ENCODE results near the gene GPC1. TPM values are rescaled to one million over a fixed set of nuclear protein-coding genes. Genes with fewer than 3 reads are reported as not detected.

The GPC1 gene
- total and polyA plus RNA-seq, 2 donors (not counting 1 experiment from before 2014, with no cell fraction given): 147 to 218 TPM

GRCh38 chr2:240498958-240499260 is 63.4 kb downstream of the GPC1 start:
- no peak overlapping the region for H3K4me3 ChIP-seq (replicated peaks in 1 of 4; ENCODE audit: control extremely low read depth in 1 of 4, insufficient read depth in 1 of 4, low read depth in 3 of 4, low read length in 4 of 4)
- no peak for TF ChIP-seq CTCF (conservative IDR thresholded peaks at IDR 0.05 in 1 of 2, IDR thresholded peaks at IDR 0.05 in 1 of 2; ENCODE audit: low read depth in 1 of 2, low read length in 2 of 2)
- H3K79me2 ChIP-seq (ENCODE audit: control insufficient read depth, insufficient read depth, low read length): no peaks in the 10 kb centered on the region
- no peak for DNase-seq (ENCODE audit: low read depth in 2 of 2)
- H3K4me2 ChIP-seq (ENCODE audit: extremely low read depth, insufficient read depth, low read length): no peak overlapping the region
- H3K9ac ChIP-seq (ENCODE audit: insufficient read depth, low read length): no peak overlapping the region
- no peaks in the 10 kb centered on the region for H3K4me1 ChIP-seq (ENCODE audit: control insufficient read depth, extremely low read depth, insufficient read depth, low read length)
- no peaks in the 10 kb centered on the region for H3K27me3 ChIP-seq (ENCODE audit: control insufficient read depth, insufficient read depth, low read length)
- no peaks in the 10 kb centered on the region for H3K36me3 ChIP-seq (ENCODE audit: control insufficient read depth, insufficient read depth, low read length)
- H3K9me3 ChIP-seq (ENCODE audit: control insufficient read depth, insufficient read depth, low read depth, low read length): no peaks in the 10 kb centered on the region
- H3K27ac ChIP-seq (ENCODE audit: insufficient read depth, low read length): no peak overlapping the region
- no peaks in the 10 kb centered on the region for H4K20me1 ChIP-seq (ENCODE audit: control insufficient read depth, extremely low read depth, insufficient read depth, low read length)
- no peak overlapping the region for H2AFZ ChIP-seq (ENCODE audit: low read length)

- no peaks in the 10 kb centered on the region for H3K4me1 ChIP-seq (ENCODE audit: control insufficient read depth, extremely low read depth, insufficient read depth, low read length)
- no peak for DNase-seq (ENCODE audit: low read depth in 2 of 2)
- H3K4me2 ChIP-seq (ENCODE audit: extremely low read depth, insufficient read depth, low read length): no peak overlapping the region
- H3K36me3 ChIP-seq (ENCODE audit: control insufficient read depth, insufficient read depth, low read length): no peaks in the 10 kb centered on the region
- H3K9ac ChIP-seq (ENCODE audit: insufficient read depth, low read length): no peak overlapping the region
- H2AFZ ChIP-seq (ENCODE audit: low read length): no peak overlapping the region
- H3K4me3 ChIP-seq (replicated peaks in 1 of 4; ENCODE audit: control extremely low read depth in 1 of 4, insufficient read depth in 1 of 4, low read depth in 3 of 4, low read length in 4 of 4): no peak overlapping the region
- no peaks in the 10 kb centered on the region for H3K9me3 ChIP-seq (ENCODE audit: control insufficient read depth, insufficient read depth, low read depth, low read length)
- no peaks in the 10 kb centered on the region for H3K27me3 ChIP-seq (ENCODE audit: control insufficient read depth, insufficient read depth, low read length)
- H3K79me2 ChIP-seq (ENCODE audit: control insufficient read depth, insufficient read depth, low read length): no peaks in the 10 kb centered on the region
- no peaks in the 10 kb centered on the region for H4K20me1 ChIP-seq (ENCODE audit: control insufficient read depth, extremely low read depth, insufficient read depth, low read length)
- no peak overlapping the region for H3K27ac ChIP-seq (ENCODE audit: insufficient read depth, low read length)
- no peak for TF ChIP-seq CTCF (conservative IDR thresholded peaks at IDR 0.05 in 1 of 2, IDR thresholded peaks at IDR 0.05 in 1 of 2; ENCODE audit: low read depth in 1 of 2, low read length in 2 of 2)
- TF ChIP-seq EZH2 (IDR thresholded peaks at IDR 0.05; ENCODE audit: low read length, missing control alignments): no peak
Observed at GRCh38 chr2:240499309-240500301, 64.1 kb downstream of the GPC1 start.

- H3K4me1 ChIP-seq (ENCODE audit: control insufficient read depth, extremely low read depth, insufficient read depth, low read length): no peaks in the 10 kb centered on the region
- H3K27ac ChIP-seq (ENCODE audit: insufficient read depth, low read length): no peak overlapping the region
- H3K79me2 ChIP-seq (ENCODE audit: control insufficient read depth, insufficient read depth, low read length): no peaks in the 10 kb centered on the region
- no peak overlapping the region for H3K4me3 ChIP-seq (replicated peaks in 1 of 4; ENCODE audit: control extremely low read depth in 1 of 4, insufficient read depth in 1 of 4, low read depth in 3 of 4, low read length in 4 of 4)
- no peaks in the 10 kb centered on the region for H4K20me1 ChIP-seq (ENCODE audit: control insufficient read depth, extremely low read depth, insufficient read depth, low read length)
- H3K36me3 ChIP-seq (ENCODE audit: control insufficient read depth, insufficient read depth, low read length): no peaks in the 10 kb centered on the region
- TF ChIP-seq CTCF (conservative IDR thresholded peaks at IDR 0.05 in 1 of 2, IDR thresholded peaks at IDR 0.05 in 1 of 2; ENCODE audit: low read depth in 1 of 2, low read length in 2 of 2) (no peak), EZH2 (IDR thresholded peaks at IDR 0.05; ENCODE audit: low read length, missing control alignments) (no peak)
- no peak overlapping the region for H3K9ac ChIP-seq (ENCODE audit: insufficient read depth, low read length)
- H3K4me2 ChIP-seq (ENCODE audit: extremely low read depth, insufficient read depth, low read length): no peak overlapping the region
- DNase-seq (ENCODE audit: low read depth in 2 of 2): no peak
- H3K9me3 ChIP-seq (ENCODE audit: control insufficient read depth, insufficient read depth, low read depth, low read length): no peaks in the 10 kb centered on the region
- no peak overlapping the region for H2AFZ ChIP-seq (ENCODE audit: low read length)
- H3K27me3 ChIP-seq (ENCODE audit: control insufficient read depth, insufficient read depth, low read length): no peaks in the 10 kb centered on the region
Observed at GRCh38 chr2:240500561-240501423, 65.3 kb downstream of the GPC1 start.

All from fibroblast of lung (primary cell).